Ectodermal cell (in vitro differentiated cells): ENCODE results near the gene TMLHE. TPM values are rescaled to one million over a fixed set of nuclear protein-coding genes. Genes with fewer than 3 reads are reported as not detected.
"Not testable (repeated sequence)": the region's sequence is repeated elsewhere in the genome, so short reads cannot be mapped to it uniquely, and the experiment has no call there.

Source experiments
- H3K27ac ChIP-seq: 2 replicates; pipeline ENCODE4 v1.7.0; 2013; ENCODE audit warnings: mild to moderate bottlenecking, low read depth, low read length; ENCODE audit not compliant: insufficient read depth, poor library complexity, severe bottlenecking
- H3K27me3 ChIP-seq: 2 replicates; pipeline ENCODE4 v1.7.0; 2013; ENCODE audit warnings: mild to moderate bottlenecking, low read length; ENCODE audit not compliant: insufficient read depth, control insufficient read depth, poor library complexity, severe bottlenecking
- H3K36me3 ChIP-seq: one replicate; pipeline ENCODE4 v1.7.0; 2013; ENCODE audit warnings: low read length; ENCODE audit not compliant: control insufficient read depth, insufficient read depth
- H3K4me1 ChIP-seq: one replicate; pipeline ENCODE4 v1.7.0; 2013; ENCODE audit warnings: low read length; ENCODE audit not compliant: control insufficient read depth, insufficient read depth
- H3K4me3 ChIP-seq: 2 replicates; pipeline ENCODE4 v1.7.0; 2013; ENCODE audit warnings: low read depth, low read length, control low read depth; ENCODE audit not compliant: insufficient read depth
- H3K9me3 ChIP-seq: 2 replicates; pipeline ENCODE4 v1.7.0; 2013; ENCODE audit warnings: mild to moderate bottlenecking, low read length, moderate library complexity; ENCODE audit not compliant: control insufficient read depth
- WGBS, 2 experiments: methylation state at CpG; one replicate each; pipeline ENCODE4 v1.1.7; 2013; ENCODE audit warnings: missing lambda C conversion rate in 2 of 2; 5-methylcytosine and 5-hydroxymethylcytosine counted together
- polyA plus RNA-seq, 4 experiments: library from polyadenylated mRNA; stranded (reverse); fragments of 50-300 nt; gene quantifications; one replicate each; pipeline ENCODE4 v1.2.3, GENCODE V29; 2013

The TMLHE gene, protein sequence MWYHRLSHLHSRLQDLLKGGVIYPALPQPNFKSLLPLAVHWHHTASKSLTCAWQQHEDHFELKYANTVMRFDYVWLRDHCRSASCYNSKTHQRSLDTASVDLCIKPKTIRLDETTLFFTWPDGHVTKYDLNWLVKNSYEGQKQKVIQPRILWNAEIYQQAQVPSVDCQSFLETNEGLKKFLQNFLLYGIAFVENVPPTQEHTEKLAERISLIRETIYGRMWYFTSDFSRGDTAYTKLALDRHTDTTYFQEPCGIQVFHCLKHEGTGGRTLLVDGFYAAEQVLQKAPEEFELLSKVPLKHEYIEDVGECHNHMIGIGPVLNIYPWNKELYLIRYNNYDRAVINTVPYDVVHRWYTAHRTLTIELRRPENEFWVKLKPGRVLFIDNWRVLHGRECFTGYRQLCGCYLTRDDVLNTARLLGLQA
- polyA plus RNA-seq (2013, experiment 1 of 4): 14.8 TPM
- 17.1 TPM for polyA plus RNA-seq (2013, experiment 2 of 4)
- polyA plus RNA-seq (2013, experiment 3 of 4): 15.3 TPM
- 19.6 TPM for polyA plus RNA-seq (2013, experiment 4 of 4)

GRCh38 chrX:155612312-155613224, at the start of gene TMLHE, which contains the start of gene SPRY3:
Gene TMLHE (minus strand): TSS chrX:155612952. CDS start chrX:155545276, 67,676 bp downstream.
Gene SPRY3 (plus strand): TSS chrX:155612586.
- no peaks in the 10 kb centered on the region for H3K36me3 ChIP-seq
- H3K9me3 ChIP-seq: no peaks in the 10 kb centered on the region
- H3K27me3 ChIP-seq: no peaks in the 10 kb centered on the region
- H3K4me1 ChIP-seq: no peaks in the 10 kb centered on the region
- 5 to 6% methylated on average over 49 to 50 of the region's 50 CpGs for WGBS, 2 experiments
- peak within 1 kb of the TSS; percentile 16 for H3K27ac ChIP-seq
- H3K4me3 ChIP-seq: peak within 1 kb of the TSS; percentile 67

DNA sequence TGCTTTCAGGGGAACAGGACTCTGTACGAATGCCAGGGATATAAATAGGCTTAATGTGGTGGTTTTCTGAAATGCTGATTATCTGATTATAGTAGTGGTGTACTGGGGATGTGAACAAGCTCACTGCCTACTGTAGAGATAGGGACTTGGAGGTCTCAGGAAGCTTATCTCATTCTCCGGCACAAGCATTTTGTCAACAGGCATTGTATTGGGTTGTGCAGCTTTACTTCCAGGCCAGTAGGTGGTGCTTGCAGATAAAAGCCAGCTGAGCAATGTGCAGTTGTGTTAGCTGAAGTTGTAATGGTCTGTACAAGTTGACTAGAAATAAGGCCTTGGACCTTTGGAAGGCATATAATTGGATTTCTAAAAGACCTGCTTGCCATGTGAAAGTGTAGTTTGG, 49.5 kb upstream of the TMLHE start:
- 73 to 87% methylated on average over 2 of the region's 2 CpGs for WGBS, 2 experiments
- no peak overlapping the region for H3K27ac ChIP-seq
- no peaks in the 10 kb centered on the region for H3K27me3 ChIP-seq
- no peak overlapping the region for H3K4me3 ChIP-seq
- no peaks in the 10 kb centered on the region for H3K4me1 ChIP-seq
- no peaks in the 10 kb centered on the region for H3K9me3 ChIP-seq
- H3K36me3 ChIP-seq: no peaks in the 10 kb centered on the region

DNA sequence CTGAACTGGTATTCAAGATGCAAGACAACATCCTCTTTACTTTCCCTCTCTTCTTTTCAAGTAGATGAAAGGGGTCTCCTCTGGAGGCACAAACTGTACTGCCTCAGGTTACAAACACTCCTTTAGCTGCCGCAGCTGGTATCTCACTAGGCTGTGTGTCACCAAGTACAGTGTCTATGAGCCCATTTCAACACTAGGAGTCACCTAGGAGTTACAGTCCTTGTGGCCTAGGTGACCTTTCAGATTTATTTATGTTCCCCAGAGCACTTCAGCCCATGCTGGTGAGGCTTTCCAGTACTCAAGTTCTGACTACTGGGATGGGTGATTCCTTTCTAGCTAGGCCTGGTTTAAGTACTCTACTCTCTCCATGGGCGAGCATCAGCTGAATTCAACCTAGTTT, 32.4 kb upstream of the TMLHE start:
- no peaks in the 10 kb centered on the region for H3K36me3 ChIP-seq
- no peak overlapping the region for H3K27ac ChIP-seq
- H3K9me3 ChIP-seq: no peaks in the 10 kb centered on the region
- H3K4me1 ChIP-seq: no peaks in the 10 kb centered on the region
- H3K27me3 ChIP-seq: no peaks in the 10 kb centered on the region
- H3K4me3 ChIP-seq: no peak overlapping the region
- WGBS, 2 experiments: 87 to 90% methylated on average over 2 of the region's 2 CpGs

GRCh38 chrX:155643240-155643639, 30.5 kb upstream of the TMLHE start:
- WGBS, 2 experiments: no CpG with 5 or more reads among the region's 2 CpGs
- no peaks in the 10 kb centered on the region for H3K36me3 ChIP-seq
- no peaks in the 10 kb centered on the region for H3K27me3 ChIP-seq
- H3K4me3 ChIP-seq: no peak overlapping the region
- no peak overlapping the region for H3K27ac ChIP-seq
- H3K4me1 ChIP-seq: no peaks in the 10 kb centered on the region
- no peaks in the 10 kb centered on the region for H3K9me3 ChIP-seq

GRCh38 chrX:155641371-155641770, 28.6 kb upstream of the TMLHE start:
- not testable (repeated sequence) for H3K9me3 ChIP-seq, H3K27ac ChIP-seq, H3K4me3 ChIP-seq, H3K36me3 ChIP-seq, H3K27me3 ChIP-seq, H3K4me1 ChIP-seq
- 44 to 61% methylated on average over 14 of the region's 14 CpGs for WGBS, 2 experiments

GRCh38 chrX:155637714-155638113, 25.0 kb upstream of the TMLHE start:
- H3K27me3 ChIP-seq: no peaks in the 10 kb centered on the region
- H3K9me3 ChIP-seq: no peaks in the 10 kb centered on the region
- H3K36me3 ChIP-seq: no peaks in the 10 kb centered on the region
- no peak overlapping the region for H3K27ac ChIP-seq
- no peaks in the 10 kb centered on the region for H3K4me1 ChIP-seq
- H3K4me3 ChIP-seq: no peak overlapping the region

DNA sequence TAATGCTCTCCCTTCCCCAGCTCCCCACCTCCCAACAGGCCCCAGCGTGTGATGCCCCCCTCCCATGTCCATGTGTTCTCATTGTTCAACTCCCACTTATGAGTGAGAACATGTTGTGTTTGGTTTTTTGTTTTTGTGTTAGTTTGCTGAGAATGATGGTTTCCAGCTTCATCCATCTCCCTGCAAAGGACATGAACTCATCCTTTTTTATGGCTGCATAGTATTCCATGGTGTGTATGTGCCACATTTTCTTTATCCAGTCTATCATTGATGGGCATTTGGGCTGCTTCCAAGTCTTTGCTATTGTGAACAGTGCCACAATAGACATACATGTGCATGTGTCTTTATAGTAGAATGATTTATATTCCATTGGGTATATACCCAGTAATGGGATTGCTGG, 22.3 kb upstream of the TMLHE start:
- WGBS, 2 experiments: 100% methylated on average over 1 of the region's 1 CpG; no CpG with 5 or more reads in 1 of the 2 experiments
- not testable (repeated sequence) for H3K36me3 ChIP-seq, H3K4me3 ChIP-seq, H3K27ac ChIP-seq, H3K4me1 ChIP-seq, H3K9me3 ChIP-seq, H3K27me3 ChIP-seq

DNA sequence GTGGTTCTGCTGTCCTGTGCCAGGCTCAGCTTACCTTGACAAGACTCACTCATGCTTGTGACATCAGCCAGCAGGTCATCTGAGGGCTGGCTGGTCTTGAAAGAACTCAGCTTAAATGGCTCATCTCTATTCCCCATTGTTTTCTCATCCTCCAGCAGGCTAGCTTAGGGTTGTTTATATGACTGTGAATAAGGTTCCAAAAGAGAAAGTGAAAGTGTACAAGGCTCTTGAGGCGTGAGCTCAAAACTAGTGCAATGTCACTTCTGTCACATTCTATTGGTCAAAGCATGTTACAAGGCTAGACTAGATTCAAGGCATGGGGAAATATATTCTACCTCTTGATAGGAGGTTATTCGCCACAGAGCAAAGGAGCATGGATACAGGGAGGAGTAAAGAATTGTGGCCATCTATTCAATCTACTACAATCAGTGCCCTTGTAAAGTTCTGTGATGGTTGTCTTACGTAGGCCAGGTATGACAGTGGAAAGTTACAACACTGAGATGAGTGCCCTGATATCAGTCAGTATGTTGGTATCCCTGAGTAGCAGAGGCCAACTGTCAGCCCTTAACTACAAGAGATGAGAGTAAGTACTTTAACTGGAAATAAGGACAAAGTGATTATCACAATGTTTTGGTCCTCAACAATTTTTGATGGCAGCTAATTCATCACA, 19.8 kb upstream of the TMLHE start:
- Histone ChIP-seq H3K36me3 (no peaks in the 10 kb centered on the region), H3K4me3 (no peak overlapping the region), H3K9me3 (no peaks in the 10 kb centered on the region), H3K27ac (no peak overlapping the region), H3K27me3 (no peaks in the 10 kb centered on the region), H3K4me1 (no peaks in the 10 kb centered on the region)
- 86 to 95% methylated on average over 2 to 3 of the region's 3 CpGs for WGBS, 2 experiments

- not testable (repeated sequence) for H3K36me3 ChIP-seq, H3K27me3 ChIP-seq, H3K4me1 ChIP-seq, H3K9me3 ChIP-seq, H3K27ac ChIP-seq, H3K4me3 ChIP-seq
Measured at GRCh38 chrX:155620110-155620509, 7.4 kb upstream of the TMLHE start.

DNA sequence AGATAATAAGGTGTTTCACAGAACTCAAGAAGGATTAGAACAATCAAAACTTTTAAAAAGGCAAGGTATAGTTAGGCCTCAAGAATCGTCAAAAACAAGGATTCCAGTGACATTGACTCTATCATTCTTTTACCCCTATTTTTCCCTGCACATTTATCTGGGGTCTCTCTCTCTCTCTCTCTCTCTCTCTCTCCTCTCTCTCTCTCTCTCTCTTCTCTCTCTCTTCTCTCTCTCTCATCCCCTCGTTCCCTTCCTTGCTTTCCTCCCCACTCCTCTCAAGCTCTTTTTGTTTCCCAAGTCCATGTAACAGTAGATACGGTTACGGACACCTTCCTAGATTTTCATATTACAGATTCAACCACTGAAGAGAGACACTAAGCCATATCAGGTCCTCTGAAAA, 3.2 kb upstream of the TMLHE start:
- WGBS, 2 experiments: 85 to 93% methylated on average over 4 of the region's 4 CpGs
- Histone ChIP-seq H3K4me1 (no peaks in the 10 kb centered on the region), H3K27me3 (no peaks in the 10 kb centered on the region), H3K27ac (no peak overlapping the region), H3K36me3 (no peaks in the 10 kb centered on the region), H3K4me3 (no peak overlapping the region), H3K9me3 (no peaks in the 10 kb centered on the region)
